Measurements from ENCODE around the gene PRTFDC1.

DNA sequence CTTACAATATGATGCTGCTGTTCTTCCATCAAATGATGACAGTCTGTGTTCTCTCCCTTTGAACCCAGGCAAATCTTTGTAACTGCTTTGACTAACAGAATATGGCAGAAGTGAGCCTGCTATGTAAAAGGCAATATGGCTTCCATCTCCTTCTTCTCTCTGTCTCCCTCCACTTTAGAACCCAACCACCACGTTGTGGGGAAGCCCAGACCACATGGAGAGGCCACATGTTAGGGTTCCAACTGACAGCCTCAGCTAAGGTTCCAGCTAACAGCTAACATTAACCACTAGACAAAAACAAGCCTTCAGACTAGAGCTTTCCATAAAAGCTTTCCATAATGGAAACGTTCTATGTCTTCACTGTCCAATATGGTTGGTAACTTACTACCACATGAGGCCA lies 107.7 kb downstream of the PRTFDC1 start:
- TF ChIP-seq, protein P1, sequence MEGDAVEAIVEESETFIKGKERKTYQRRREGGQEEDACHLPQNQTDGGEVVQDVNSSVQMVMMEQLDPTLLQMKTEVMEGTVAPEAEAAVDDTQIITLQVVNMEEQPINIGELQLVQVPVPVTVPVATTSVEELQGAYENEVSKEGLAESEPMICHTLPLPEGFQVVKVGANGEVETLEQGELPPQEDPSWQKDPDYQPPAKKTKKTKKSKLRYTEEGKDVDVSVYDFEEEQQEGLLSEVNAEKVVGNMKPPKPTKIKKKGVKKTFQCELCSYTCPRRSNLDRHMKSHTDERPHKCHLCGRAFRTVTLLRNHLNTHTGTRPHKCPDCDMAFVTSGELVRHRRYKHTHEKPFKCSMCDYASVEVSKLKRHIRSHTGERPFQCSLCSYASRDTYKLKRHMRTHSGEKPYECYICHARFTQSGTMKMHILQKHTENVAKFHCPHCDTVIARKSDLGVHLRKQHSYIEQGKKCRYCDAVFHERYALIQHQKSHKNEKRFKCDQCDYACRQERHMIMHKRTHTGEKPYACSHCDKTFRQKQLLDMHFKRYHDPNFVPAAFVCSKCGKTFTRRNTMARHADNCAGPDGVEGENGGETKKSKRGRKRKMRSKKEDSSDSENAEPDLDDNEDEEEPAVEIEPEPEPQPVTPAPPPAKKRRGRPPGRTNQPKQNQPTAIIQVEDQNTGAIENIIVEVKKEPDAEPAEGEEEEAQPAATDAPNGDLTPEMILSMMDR (IDR thresholded peaks at IDR 0.05; ENCODE audit: insufficient read depth, low read length) = no peak
- no peak for TF ChIP-seq REST (IDR thresholded peaks at IDR 0.05; ENCODE audit: insufficient replicate concordance, low read depth)
- TF ChIP-seq SPI1 (IDR thresholded peaks at IDR 0.05; ENCODE audit: borderline replicate concordance, low read depth) = no peak
- no peak for TF ChIP-seq POLR2AphosphoS5 (IDR thresholded peaks at IDR 0.05; ENCODE audit: low read depth)
- no peak for TF ChIP-seq GABPA (IDR thresholded peaks at IDR 0.05; ENCODE audit: low read depth)
